ENCODE results near the gene RSBN1. TPM values are rescaled to one million over a fixed set of nuclear protein-coding genes. Genes with fewer than 3 reads are reported as not detected.

The RSBN1 gene
- total and polyA plus RNA-seq, 11 donors, result 2.5 to 17.8 (median 9.7) TPM

DNA sequence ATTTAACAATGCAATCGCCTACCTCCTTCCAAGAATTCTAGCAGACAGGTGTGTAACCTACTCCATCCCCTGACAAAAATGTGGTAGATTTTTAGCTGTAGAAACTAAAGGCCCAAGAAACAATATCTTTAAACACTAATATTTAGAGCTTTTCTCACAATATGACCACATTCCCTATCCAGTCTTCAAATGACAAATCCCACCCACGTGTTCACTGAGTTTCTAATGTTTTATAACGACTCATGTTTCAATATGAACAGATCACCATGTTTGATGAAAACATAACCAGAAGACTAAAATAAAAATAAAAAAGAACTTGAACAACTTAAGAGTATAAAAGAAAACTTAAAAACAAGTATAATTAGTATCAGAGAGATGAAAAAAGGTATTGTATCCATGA, 24.6 kb downstream of the RSBN1 start:
- intact Hi-C loops (cut with DNase I), result no loop called here
- Histone ChIP-seq H3K36me3 (peaks cover 0 to 12% (median 0%) of the 10 kb centered on the region in 9 donors), H3K27ac (no peak overlapping the region), H3K27me3 (no peaks in the 10 kb centered on the region), H3K4me3 (no peak overlapping the region), H3K4me1 (peaks cover 0 to 55% (median 32%) of the 10 kb centered on the region in 12 donors), H3K9me3 (no peaks in the 10 kb centered on the region)
- no peak for TF ChIP-seq POLR2A (IDR thresholded peaks at IDR 0.05)
- TF ChIP-seq, protein P1, sequence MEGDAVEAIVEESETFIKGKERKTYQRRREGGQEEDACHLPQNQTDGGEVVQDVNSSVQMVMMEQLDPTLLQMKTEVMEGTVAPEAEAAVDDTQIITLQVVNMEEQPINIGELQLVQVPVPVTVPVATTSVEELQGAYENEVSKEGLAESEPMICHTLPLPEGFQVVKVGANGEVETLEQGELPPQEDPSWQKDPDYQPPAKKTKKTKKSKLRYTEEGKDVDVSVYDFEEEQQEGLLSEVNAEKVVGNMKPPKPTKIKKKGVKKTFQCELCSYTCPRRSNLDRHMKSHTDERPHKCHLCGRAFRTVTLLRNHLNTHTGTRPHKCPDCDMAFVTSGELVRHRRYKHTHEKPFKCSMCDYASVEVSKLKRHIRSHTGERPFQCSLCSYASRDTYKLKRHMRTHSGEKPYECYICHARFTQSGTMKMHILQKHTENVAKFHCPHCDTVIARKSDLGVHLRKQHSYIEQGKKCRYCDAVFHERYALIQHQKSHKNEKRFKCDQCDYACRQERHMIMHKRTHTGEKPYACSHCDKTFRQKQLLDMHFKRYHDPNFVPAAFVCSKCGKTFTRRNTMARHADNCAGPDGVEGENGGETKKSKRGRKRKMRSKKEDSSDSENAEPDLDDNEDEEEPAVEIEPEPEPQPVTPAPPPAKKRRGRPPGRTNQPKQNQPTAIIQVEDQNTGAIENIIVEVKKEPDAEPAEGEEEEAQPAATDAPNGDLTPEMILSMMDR (IDR thresholded peaks at IDR 0.05), result no peak
- no peak for DNase-seq
- no peak for ATAC-seq
- 87 to 95% (median 93%) methylated on average over 3 of the region's 3 CpGs for WGBS, 4 donors

- Histone ChIP-seq H3K4me3 (no peak overlapping the region), H3K9me3 (no peaks in the 10 kb centered on the region), H3K4me1 (peaks cover 0 to 67% (median 44%) of the 10 kb centered on the region in 12 donors), H3K27ac (peak overlapping the region in 1 of 12 donors; percentile 12), H3K27me3 (no peaks in the 10 kb centered on the region), H3K36me3 (peaks cover 0 to 9% (median 0%) of the 10 kb centered on the region in 9 donors)
- intact Hi-C loops (cut with DNase I), result no loop called here
- WGBS, 4 donors, result 39 to 45% (median 43%) methylated on average over 1 of the region's 1 CpG
- no peak for TF ChIP-seq POLR2A (IDR thresholded peaks at IDR 0.05)
- TF ChIP-seq, protein P1 (IDR thresholded peaks at IDR 0.05), result no peak
- no peak for DNase-seq
- no peak for ATAC-seq
Measured at GRCh38 chr1:113786069-113786468, 26.2 kb downstream of the RSBN1 start.

DNA sequence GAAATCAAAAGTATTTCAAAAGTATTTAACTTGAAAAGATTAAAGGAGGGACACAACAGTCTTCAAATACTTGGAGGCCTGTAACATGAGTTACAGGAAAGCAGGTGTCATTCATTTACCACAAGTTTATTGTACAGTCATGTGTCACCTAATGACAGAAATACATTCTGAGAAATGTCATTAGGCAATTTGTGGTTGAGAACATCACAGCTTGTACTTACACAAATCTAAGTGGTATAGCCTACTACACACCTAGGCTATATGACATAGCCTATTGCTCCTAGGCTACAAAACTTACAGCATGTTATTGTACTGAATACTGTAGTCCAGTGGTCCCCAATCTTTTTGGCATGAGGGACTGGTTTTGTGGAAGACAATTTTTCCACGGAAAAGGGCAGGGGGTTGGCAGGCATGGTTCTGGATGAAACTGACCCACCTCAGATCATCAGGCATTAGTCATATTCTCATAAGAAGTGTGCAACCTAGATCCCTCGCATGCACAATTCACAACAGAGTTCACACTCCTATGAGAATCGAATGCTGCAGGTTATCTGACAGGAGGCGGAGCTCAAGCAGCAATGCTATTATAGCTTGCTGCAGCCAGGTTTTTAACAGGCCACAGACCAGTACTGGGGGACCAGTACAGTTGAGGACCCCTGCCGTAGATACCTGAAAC, 28.0 kb downstream of the RSBN1 start:
- DNase-seq, result no peak
- H3K4me1 ChIP-seq, result peaks cover 0 to 72% (median 50%) of the 10 kb centered on the region in 12 donors
- peak overlapping the region in 2 of 12 donors; percentile 26 to 86 for H3K27ac ChIP-seq
- no peaks in the 10 kb centered on the region for H3K9me3 ChIP-seq
- peak in 2 of 4 donors; percentile 48 to 56 for ATAC-seq
- H3K4me3 ChIP-seq, result peak overlapping the region in 1 of 12 donors; percentile 2
- intact Hi-C loops (cut with DNase I), result no loop called here
- TF ChIP-seq, protein P1 (IDR thresholded peaks at IDR 0.05), result no peak
- TF ChIP-seq POLR2A (IDR thresholded peaks at IDR 0.05), result no peak
- peaks cover 0 to under 1% (median 0%) of the 10 kb centered on the region in 9 donors for H3K36me3 ChIP-seq
- 62 to 71% (median 67%) methylated on average over 4 to 5 of the region's 5 CpGs for WGBS, 4 donors
- H3K27me3 ChIP-seq, result no peaks in the 10 kb centered on the region

DNA sequence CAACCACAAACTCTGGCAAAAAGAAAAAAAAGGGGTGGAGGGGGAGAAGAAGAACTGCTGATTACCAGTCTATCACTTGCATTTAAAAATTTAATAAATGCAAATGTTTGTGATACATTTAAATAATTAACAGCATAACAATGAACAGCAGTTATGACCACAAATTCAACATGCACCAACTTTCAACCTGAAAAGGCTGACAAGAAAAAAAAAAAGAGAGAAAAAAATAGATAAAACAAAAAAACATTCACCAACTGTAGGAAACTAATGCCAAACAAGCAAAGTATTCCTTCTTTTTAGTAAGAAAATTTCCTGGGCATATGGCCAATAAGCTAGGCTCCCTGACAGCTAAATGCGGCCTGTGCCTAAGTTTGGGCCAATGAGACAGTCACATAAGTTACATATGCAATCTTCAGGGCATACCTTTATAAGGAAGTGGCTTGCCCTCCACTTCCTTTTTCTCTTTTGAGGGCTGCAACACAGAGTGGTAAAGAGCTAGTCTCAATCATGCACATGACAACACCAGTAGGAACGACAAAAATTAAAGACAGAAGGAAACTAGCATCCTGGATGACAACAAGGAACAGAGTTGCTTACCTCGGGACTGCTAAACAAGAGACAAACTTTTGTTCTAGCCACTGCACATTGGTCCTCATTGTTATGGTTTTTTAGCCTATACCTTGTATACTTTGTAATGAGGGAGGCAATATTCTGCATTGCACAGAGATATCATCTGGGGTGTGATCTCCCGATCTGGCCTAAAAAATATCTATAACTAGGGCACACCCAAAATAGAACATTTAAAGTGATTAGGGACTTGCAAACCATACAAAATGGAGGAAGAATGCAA, 28.8 kb downstream of the RSBN1 start:
- intact Hi-C loops (cut with DNase I), result no loop called here
- peak overlapping the region in 1 of 12 donors; percentile 2 for H3K4me3 ChIP-seq
- 25 to 32% (median 28%) methylated on average over 4 of the region's 4 CpGs for WGBS, 4 donors
- peak overlapping the region in 7 of 12 donors; percentile 3 to 86 (median 26) for H3K27ac ChIP-seq
- H3K4me1 ChIP-seq, result peaks cover 0 to 72% (median 47%) of the 10 kb centered on the region in 12 donors
- no peak for TF ChIP-seq POLR2A (IDR thresholded peaks at IDR 0.05)
- TF ChIP-seq, protein P1 (IDR thresholded peaks at IDR 0.05), result no peak
- no peaks in the 10 kb centered on the region for H3K36me3 ChIP-seq
- ATAC-seq, result peak in 3 of 4 donors; percentile 72 to 83 (median 82)
- H3K27me3 ChIP-seq, result no peaks in the 10 kb centered on the region
- peak in 3 of 5 donors; percentile 19 to 37 (median 25) for DNase-seq
- no peaks in the 10 kb centered on the region for H3K9me3 ChIP-seq
